ENCODE measurements around the gene CPT2. TPM values are rescaled to one million over a fixed set of nuclear protein-coding genes. Genes with fewer than 3 reads are reported as not detected.
A peak's percentile ranks its signal among the peaks of the same experiment; 100 is the strongest.

CPT2 gene
- total RNA-seq, 4 donors from 2014 or later, result 11.4 to 19.1 (median 16.0) TPM

GRCh38 chr1:53195246-53196016, 1.2 kb upstream of the CPT2 start:
- Histone ChIP-seq H3K4me3 (peak overlapping the region; percentile 82 to 99 (median 92)), H3K9me3 (no peaks in the 10 kb centered on the region), H3K4me1 (peaks cover 33 to 42% (median 39%) of the 10 kb centered on the region in 4 donors), H3K36me3 (peaks cover 0 to under 1% (median 0%) of the 10 kb centered on the region in 4 donors), H3K27me3 (no peaks in the 10 kb centered on the region), H3K27ac (replicated peaks in 1 of 4) (peak overlapping the region; percentile 97 to 100 (median 98))
- intact Hi-C loops (cut with DNase I), result no loop called here
- WGBS, result 65% methylated on average over 11 of the region's 11 CpGs
- no peak for TF ChIP-seq EP300 (IDR thresholded peaks at IDR 0.05)
- no peak for TF ChIP-seq POLR2AphosphoS5 (IDR thresholded peaks at IDR 0.05)
- no peak for TF ChIP-seq POLR2A (IDR thresholded peaks at IDR 0.05; ENCODE audit: low read depth)
- no peak for TF ChIP-seq CTCF (IDR thresholded peaks at IDR 0.05)
- DNase-seq (ENCODE audit: extremely low spot score), result no peak

- peak overlapping the region; percentile 82 to 99 (median 92) for H3K4me3 ChIP-seq
- DNase-seq (ENCODE audit: extremely low spot score), result no peak
- no peaks in the 10 kb centered on the region for H3K9me3 ChIP-seq
- peak overlapping the region; percentile 97 to 100 (median 98) for H3K27ac ChIP-seq (replicated peaks in 1 of 4)
- peaks cover 33 to 42% (median 39%) of the 10 kb centered on the region in 4 donors for H3K4me1 ChIP-seq
- TF ChIP-seq CTCF (IDR thresholded peaks at IDR 0.05), result no peak
- no peak for TF ChIP-seq POLR2A (IDR thresholded peaks at IDR 0.05; ENCODE audit: low read depth)
- no peak for TF ChIP-seq EP300 (IDR thresholded peaks at IDR 0.05)
- no peak for TF ChIP-seq POLR2AphosphoS5 (IDR thresholded peaks at IDR 0.05)
- WGBS, result 30% methylated on average over 9 of the region's 9 CpGs
- intact Hi-C loops (cut with DNase I), result no loop called here
- H3K36me3 ChIP-seq, result peaks cover 0 to 7% (median 5%) of the 10 kb centered on the region in 4 donors
- no peaks in the 10 kb centered on the region for H3K27me3 ChIP-seq
Observed at GRCh38 chr1:53196017-53196484, 573 bp upstream of the CPT2 start.

- no peaks in the 10 kb centered on the region for H3K9me3 ChIP-seq
- intact Hi-C loops (cut with DNase I), result no loop called here
- DNase-seq (ENCODE audit: extremely low spot score), result no peak
- H3K27me3 ChIP-seq, result no peaks in the 10 kb centered on the region
- peak overlapping the region; percentile 97 to 100 (median 98) for H3K27ac ChIP-seq (replicated peaks in 1 of 4)
- H3K4me3 ChIP-seq, result peak overlapping the region; percentile 82 to 99 (median 92)
- peaks cover 0 to 20% (median 17%) of the 10 kb centered on the region in 4 donors for H3K36me3 ChIP-seq
- 34% methylated on average over 13 of the region's 13 CpGs for WGBS
- H3K4me1 ChIP-seq, result peaks cover 33 to 42% (median 39%) of the 10 kb centered on the region in 4 donors
- TF ChIP-seq POLR2AphosphoS5 (IDR thresholded peaks at IDR 0.05) (no peak), POLR2A (IDR thresholded peaks at IDR 0.05; ENCODE audit: low read depth) (no peak), CTCF (IDR thresholded peaks at IDR 0.05) (no peak), EP300 (IDR thresholded peaks at IDR 0.05) (no peak)
Observed at GRCh38 chr1:53197291-53198200, 922 bp downstream of the CPT2 start.

GRCh38 chr1:53198241-53198651, 1.6 kb downstream of the CPT2 start:
- Histone ChIP-seq H3K36me3 (peaks cover 6 to 27% (median 23%) of the 10 kb centered on the region in 4 donors), H3K27ac (replicated peaks in 1 of 4) (peak overlapping the region; percentile 97 to 100 (median 98)), H3K4me1 (peaks cover 33 to 42% (median 39%) of the 10 kb centered on the region in 4 donors), H3K9me3 (no peaks in the 10 kb centered on the region), H3K4me3 (peak overlapping the region in 3 of 4 donors; percentile 82 to 99 (median 99)), H3K27me3 (no peaks in the 10 kb centered on the region)
- 55% methylated on average over 4 of the region's 4 CpGs for WGBS
- TF ChIP-seq CTCF (IDR thresholded peaks at IDR 0.05), result no peak
- peak; percentile 28 to 55 for TF ChIP-seq POLR2AphosphoS5 (IDR thresholded peaks at IDR 0.05)
- intact Hi-C loops (cut with DNase I), result no loop called here
- DNase-seq (ENCODE audit: extremely low spot score), result no peak
